Stimulated activated naive CD8-positive, alpha-beta T cell treated with anti-CD3 and anti-CD28 coated beads, Interleukin-15, amount 100 ng/mL, for 72 hours (primary cell): ENCODE measurements around the gene CD226.
"Not testable (repeated sequence)": the region's sequence is repeated elsewhere in the genome, so short reads cannot be mapped to it uniquely, and the experiment has no call there.

Experiments used
- ATAC-seq: fragments of 150-1000 bp; cut with Tn5 transposase; 2 replicates; pipeline ENCODE4 v1.10.0; 2021; ENCODE audit warnings: mild to moderate bottlenecking, moderate library complexity
- DNase-seq, 2 donors: peaks; one replicate each; pipeline ENCODE4 v3.0.0; 2021 to 2022
- H3K27ac Mint-ChIP-seq, 2 donors: one replicate each; pipeline ENCODE4 v1.8.0; 2022; ENCODE audit warnings: mild to moderate bottlenecking in 2 of 2, mixed read lengths in 2 of 2, moderate library complexity in 2 of 2
- H3K27me3 Mint-ChIP-seq: one replicate; pipeline ENCODE4 v1.8.0; 2022; ENCODE audit warnings: mixed read lengths
- H3K4me1 Mint-ChIP-seq: one replicate; pipeline ENCODE4 v1.8.0; 2022; ENCODE audit warnings: mild to moderate bottlenecking, mixed read lengths
- H3K4me3 Mint-ChIP-seq, 2 donors: one replicate each; pipeline ENCODE4 v1.8.0; 2022; ENCODE audit warnings: mild to moderate bottlenecking in 2 of 2, mixed read lengths in 2 of 2, moderate library complexity in 1 of 2
- H3K9me3 Mint-ChIP-seq, 2 donors: one replicate each; pipeline ENCODE4 v1.8.0; 2022; ENCODE audit warnings: mixed read lengths in 2 of 2

Gene CD226

DNA sequence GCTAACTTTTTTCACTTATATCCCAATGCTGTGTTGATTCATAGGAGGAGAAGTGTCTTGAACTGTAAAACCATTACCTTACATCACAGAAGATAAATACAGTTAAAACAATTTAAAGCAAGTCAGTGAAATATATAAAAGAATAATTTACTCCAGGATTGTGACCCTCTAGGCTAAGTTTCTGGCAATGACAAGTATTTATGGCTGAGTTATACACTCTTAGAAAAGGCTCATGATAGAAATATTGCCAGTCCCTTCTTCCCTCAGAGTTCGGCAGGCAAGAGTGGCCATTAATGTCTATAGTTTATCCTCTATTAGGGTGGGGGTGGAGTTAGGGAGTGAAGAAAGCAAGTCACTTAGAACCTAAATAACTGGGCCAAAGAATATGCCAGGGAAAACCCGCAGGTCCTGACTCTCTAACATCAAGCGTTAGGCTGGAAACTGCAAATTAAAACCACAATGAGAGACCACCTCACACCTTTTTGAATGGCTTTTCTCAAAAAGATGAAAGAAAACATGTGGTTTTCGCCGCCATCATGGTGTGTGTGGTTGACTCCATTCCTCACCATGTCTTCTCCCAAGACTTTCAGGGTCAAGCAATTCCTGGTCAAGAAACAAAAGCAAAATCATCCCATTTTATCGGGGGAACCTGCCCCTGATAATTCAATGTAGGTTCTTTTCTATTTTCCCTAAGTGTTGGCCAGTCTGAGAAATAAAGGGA is 69.3 kb downstream of the CD226 start:
- H3K27me3 Mint-ChIP-seq = no peaks in the 10 kb centered on the region
- DNase-seq (no peak), ATAC-seq (no peak)
- no peak overlapping the region for H3K27ac Mint-ChIP-seq
- H3K4me1 Mint-ChIP-seq = peaks cover 42% of the 10 kb centered on the region
- H3K4me3 Mint-ChIP-seq = no peak overlapping the region
- H3K9me3 Mint-ChIP-seq = peaks cover 4 to 21% of the 10 kb centered on the region in 2 donors

DNA sequence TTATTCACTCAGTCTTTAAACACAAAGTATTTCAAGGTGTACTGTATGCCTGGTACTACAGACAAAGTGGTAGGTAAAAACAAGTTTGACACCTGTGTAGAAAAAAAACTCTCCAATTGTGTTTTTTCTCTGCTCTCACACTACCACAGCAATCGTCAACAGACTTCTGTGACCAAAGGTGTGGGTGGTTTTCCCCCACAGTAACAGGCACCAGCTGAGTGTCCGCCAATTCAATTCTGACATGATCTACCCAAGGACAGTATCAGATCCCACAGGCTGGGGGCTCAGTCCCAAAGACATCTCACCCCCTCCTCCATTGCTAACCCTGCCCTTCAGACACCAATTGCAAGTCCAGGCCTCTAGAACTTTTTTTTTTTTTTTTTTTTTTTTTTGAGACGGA is 71.2 kb downstream of the CD226 start:
- Mint-ChIP-seq H3K27me3 (no peaks in the 10 kb centered on the region), H3K4me1 (peaks cover 48% of the 10 kb centered on the region), H3K27ac (peak overlapping the region in 1 of 2 donors; percentile 17), H3K4me3 (no peak overlapping the region), H3K9me3 (peaks cover 4 to 21% of the 10 kb centered on the region in 2 donors)
- peak; percentile 56 for ATAC-seq
- no peak for DNase-seq

DNA sequence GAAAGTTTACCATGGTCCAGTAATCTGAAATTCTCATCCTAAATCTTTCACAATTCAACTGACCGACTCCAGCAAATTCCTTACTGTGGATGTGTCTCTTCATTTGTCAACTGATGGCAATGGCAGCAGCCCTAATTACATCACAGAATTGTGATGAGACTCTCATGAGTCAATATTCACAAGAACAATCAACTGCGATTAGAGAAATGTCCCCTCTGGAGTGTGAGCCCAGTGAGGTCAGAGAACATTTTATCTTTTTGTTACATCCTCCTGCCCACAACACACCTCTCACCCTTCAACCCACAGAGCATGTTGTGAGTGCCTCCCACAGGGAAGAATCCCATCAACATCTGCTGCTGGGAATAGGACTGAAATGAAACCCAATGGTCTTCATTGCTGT is 73.6 kb downstream of the CD226 start:
- Mint-ChIP-seq H3K4me3 (no peak overlapping the region), H3K9me3 (peaks cover 4 to 6% of the 10 kb centered on the region in 2 donors), H3K27me3 (no peaks in the 10 kb centered on the region), H3K4me1 (peaks cover 40% of the 10 kb centered on the region), H3K27ac (no peak overlapping the region)
- no peak for DNase-seq
- ATAC-seq = no peak

DNA sequence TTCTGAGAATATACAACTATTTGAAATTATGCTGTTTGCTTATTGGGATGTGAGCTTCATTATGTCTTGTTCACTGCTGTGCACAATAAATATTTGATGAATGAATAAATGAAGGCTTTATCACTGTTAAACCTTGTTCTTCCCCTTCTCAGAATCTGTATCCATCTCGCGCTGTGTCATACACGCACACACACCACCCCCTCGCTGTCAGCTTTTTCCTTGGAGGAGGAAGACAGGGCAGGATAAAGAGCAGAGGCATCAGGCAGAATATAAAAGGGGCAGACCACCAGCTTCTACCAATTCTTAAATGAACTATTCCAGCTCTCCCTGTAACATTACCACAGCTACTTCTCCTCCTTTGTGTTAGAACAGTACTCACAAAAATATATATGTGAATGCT is 75.0 kb downstream of the CD226 start:
- Mint-ChIP-seq H3K4me3 (no peak overlapping the region), H3K9me3 (no peaks in the 10 kb centered on the region), H3K27me3 (no peaks in the 10 kb centered on the region), H3K27ac (peak overlapping the region; percentile 4 to 43), H3K4me1 (peaks cover 33% of the 10 kb centered on the region)
- no peak for ATAC-seq
- no peak for DNase-seq

DNA sequence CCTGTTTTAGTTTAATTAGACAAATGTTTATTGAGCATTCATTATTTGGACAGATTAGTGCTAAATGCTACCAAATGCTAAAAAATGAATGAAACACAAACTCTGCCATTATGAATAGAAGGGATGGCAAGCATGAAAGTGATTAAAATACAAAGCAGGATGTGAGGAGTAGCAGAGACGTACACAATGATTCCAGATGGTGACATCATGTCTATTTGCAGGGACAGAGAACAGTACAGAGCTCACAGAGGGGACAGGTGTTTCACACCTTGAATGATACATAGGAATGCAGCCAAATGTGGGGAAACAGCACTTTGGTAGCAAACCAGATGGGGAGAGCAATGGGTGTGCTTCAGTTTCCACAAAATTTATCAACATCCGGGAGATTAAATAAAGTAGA is 76.3 kb downstream of the CD226 start:
- no peak overlapping the region for H3K4me3 Mint-ChIP-seq
- no peaks in the 10 kb centered on the region for H3K9me3 Mint-ChIP-seq
- H3K27me3 Mint-ChIP-seq = no peaks in the 10 kb centered on the region
- DNase-seq (no peak), ATAC-seq (no peak)
- H3K27ac Mint-ChIP-seq = peak overlapping the region in 1 of 2 donors; percentile 41
- peaks cover 25% of the 10 kb centered on the region for H3K4me1 Mint-ChIP-seq

DNA sequence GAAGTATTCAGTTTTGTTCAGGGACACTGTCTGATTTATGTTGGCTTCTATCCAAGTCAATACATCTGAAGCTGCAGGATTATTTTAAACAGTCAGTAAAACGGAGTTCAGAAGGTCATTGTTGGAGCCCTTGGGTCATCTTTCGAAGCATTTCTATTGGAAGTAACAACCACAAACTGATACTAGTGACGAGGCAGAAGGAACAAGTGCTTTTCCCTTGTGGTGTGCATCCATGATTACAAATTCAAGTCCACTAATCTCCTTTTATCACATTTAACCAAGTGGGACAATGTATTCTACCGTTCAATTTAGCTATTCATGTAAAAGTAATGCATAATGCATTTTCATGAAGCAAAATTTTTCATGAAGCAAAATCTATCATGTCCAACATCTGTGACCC is 76.9 kb downstream of the CD226 start:
- no peak overlapping the region for H3K27ac Mint-ChIP-seq
- no peaks in the 10 kb centered on the region for H3K9me3 Mint-ChIP-seq
- H3K4me3 Mint-ChIP-seq = no peak overlapping the region
- no peaks in the 10 kb centered on the region for H3K27me3 Mint-ChIP-seq
- no peak for DNase-seq
- H3K4me1 Mint-ChIP-seq = peaks cover 23% of the 10 kb centered on the region
- ATAC-seq = no peak

DNA sequence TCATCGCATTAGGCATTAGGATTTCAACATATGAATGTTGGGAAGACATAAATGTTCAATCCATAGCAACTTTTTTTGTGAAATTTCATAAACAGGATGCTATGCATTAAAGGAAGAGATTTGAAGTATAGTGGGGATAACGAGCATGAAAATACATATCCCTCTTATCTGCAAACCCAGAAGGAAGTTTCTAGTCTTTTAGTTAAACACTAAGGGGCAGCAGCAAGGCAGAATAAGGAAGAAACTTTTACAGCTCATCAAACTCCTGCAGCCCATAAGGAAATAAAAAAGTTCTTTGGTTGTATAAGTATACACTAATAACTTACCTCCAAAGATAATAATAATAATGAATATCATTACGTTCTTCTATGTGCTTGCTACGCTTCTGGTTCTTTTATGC is 81.5 kb downstream of the CD226 start:
- H3K9me3 Mint-ChIP-seq = peaks cover 4 to 6% of the 10 kb centered on the region in 2 donors
- no peak overlapping the region for H3K4me3 Mint-ChIP-seq
- no peak for DNase-seq
- no peak overlapping the region for H3K27ac Mint-ChIP-seq
- no peak for ATAC-seq
- no peaks in the 10 kb centered on the region for H3K27me3 Mint-ChIP-seq
- H3K4me1 Mint-ChIP-seq = peaks cover 16% of the 10 kb centered on the region

DNA sequence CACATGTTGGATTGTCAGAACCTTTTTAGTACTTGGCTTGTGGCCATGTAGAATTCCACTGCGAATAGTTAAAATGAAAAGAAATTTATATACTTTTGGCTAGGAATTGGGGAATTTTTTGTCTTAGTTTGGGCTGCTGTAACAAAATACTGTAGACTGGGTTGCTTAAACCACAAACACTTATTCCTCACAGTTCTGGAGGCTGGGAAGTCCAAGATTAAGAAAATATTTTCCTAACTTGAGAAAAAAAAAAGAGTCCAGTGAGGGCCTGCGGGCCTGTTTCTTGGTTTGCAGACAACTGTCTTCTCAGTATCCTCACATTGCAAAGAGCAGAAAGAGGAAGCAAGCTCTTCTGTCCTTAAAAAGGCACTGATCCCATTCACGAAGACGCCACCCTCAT is 81.9 kb downstream of the CD226 start:
- Mint-ChIP-seq H3K4me3 (no peak overlapping the region), H3K4me1 (peaks cover 14% of the 10 kb centered on the region), H3K27ac (no peak overlapping the region), H3K27me3 (no peaks in the 10 kb centered on the region), H3K9me3 (peaks cover 4 to 6% of the 10 kb centered on the region in 2 donors)
- DNase-seq = no peak
- no peak for ATAC-seq

DNA sequence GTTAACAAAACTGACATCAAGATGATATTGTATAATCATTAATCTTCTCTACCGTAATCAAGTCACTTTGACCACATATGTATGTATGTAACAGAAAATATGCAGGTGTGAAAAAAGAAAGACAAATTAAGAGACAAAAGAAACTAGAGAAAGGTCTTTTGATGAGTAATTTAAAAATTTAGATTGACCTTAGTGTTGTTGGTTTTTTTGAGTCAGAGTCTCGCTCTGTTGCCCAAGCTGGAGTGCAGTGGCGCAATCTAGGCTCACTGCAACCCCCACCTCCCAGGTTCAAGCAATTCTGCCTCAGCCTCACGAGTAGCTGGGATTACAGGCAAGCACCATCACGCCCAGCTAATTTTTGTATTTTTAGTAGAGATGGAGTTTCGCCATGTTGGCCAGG is 82.9 kb downstream of the CD226 start:
- not testable (repeated sequence) for H3K4me3 Mint-ChIP-seq, H3K27me3 Mint-ChIP-seq, H3K9me3 Mint-ChIP-seq
- peak in 1 of 2 donors; percentile 28 for DNase-seq
- ATAC-seq = peak; percentile 52
- H3K4me1 Mint-ChIP-seq = peaks cover 14% of the 10 kb centered on the region
- peak overlapping the region in 1 of 2 donors; percentile 31 for H3K27ac Mint-ChIP-seq

DNA sequence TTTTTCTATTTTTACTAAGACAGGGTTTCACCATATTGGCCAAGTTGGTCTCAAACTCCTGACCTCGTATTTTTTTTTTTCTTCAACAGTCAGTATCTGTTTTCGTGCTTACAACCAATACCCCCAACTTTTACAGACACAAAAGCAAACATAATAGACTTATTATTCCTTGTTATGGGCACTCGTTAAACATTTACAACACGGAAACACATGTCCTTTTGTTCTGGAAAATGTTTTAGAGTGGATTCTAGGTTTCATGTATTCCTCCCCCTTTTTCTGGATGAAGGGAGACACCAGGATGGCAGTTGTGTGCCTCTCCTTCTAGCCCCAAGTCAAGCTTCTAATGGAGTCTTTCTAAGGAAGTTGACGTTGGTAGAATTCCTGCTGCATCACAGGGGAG is 88.8 kb downstream of the CD226 start:
- H3K9me3 Mint-ChIP-seq = peaks cover under 1 to 15% of the 10 kb centered on the region in 2 donors
- ATAC-seq (no peak), DNase-seq (no peak)
- H3K27ac Mint-ChIP-seq = no peak overlapping the region
- no peaks in the 10 kb centered on the region for H3K4me1 Mint-ChIP-seq
- no peaks in the 10 kb centered on the region for H3K27me3 Mint-ChIP-seq
- H3K4me3 Mint-ChIP-seq = no peak overlapping the region

DNA sequence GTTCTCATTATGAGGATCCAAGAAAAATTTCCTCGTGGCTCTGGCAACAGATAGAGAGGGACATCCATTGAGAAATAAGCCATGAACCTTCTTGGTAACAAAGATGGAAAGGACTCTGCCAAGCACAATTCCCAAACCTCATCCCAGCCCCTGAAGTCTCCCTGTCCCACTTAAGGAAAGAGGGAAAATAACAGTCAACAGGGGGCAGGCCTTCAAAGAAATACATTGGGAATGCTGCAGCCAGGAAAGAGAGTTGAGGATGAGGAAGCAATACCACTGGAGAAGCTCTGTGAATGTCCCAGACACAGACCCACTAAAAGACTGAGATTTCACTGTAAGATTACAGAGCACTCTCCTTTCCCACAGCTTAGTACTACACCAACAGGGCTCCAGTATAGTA is 93.2 kb downstream of the CD226 start:
- Mint-ChIP-seq H3K4me3 (no peak overlapping the region), H3K9me3 (peaks cover 0 to 11% of the 10 kb centered on the region in 2 donors), H3K27me3 (no peaks in the 10 kb centered on the region), H3K27ac (no peak overlapping the region), H3K4me1 (no peaks in the 10 kb centered on the region)
- ATAC-seq (no peak), DNase-seq (no peak)

DNA sequence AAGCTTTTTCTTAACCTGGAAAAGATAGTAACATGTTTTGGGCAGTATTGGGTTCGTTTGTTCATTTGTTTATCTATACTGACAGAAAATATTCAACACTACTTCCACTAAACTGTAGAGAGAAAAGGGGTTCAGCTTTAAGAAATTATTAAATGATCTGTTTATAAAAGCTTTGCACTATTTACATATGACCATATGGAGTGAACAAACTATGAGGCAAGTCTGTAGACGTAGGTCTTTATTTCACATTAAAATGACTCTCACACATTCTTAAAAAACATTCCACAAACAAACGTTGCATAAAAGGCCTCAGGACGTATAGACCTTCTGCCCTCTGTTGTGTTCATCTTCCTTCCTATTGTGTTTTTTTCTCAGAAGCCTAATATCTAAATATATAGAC is 94.6 kb downstream of the CD226 start:
- DNase-seq (no peak), ATAC-seq (no peak)
- H3K27ac Mint-ChIP-seq = no peak overlapping the region
- H3K9me3 Mint-ChIP-seq = peaks cover 0 to 11% of the 10 kb centered on the region in 2 donors
- no peaks in the 10 kb centered on the region for H3K27me3 Mint-ChIP-seq
- H3K4me3 Mint-ChIP-seq = no peak overlapping the region
- H3K4me1 Mint-ChIP-seq = no peaks in the 10 kb centered on the region

DNA sequence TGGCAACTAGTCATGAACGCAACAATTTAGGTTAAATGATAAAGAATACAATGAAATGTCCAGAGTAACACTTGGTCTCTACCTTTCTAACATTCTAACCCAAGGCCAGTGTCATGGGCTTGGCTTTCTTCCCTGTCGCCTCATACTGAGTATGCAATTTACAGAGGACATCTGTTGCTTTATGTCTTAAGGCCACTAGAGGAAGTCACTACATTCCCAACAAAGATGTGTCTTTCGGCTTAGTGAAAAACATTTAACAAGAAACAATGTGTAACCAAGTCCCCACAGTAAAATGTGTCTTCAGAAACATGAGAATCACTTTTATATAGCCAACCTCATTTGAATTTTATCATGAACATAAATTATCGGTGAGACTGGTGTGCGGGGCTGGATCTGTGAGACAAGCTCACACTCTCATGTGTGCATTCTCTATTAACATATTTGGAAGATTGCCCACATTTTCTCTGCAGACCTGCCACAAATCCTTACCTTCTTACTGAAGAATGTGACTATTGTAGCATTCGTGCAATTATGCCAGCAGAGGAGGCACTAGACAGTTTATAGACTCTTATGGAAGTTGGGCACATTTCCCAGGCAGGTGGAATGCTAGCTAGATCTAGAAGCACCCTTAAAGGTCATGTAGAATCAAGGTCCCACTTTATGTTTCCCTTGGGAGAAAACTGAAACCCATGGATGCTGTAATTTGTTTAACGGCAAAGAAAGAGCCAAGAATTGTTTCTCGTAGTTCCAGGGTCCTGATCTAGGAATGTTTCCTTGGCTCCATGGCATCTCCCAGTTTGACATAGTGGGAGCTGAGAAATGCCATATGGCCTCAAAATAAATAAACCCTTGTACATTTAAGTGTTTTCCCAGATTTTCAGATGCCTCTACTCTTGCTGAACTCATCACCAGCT is 101.8 kb downstream of the CD226 start:
- Mint-ChIP-seq H3K27me3 (no peaks in the 10 kb centered on the region), H3K4me1 (no peaks in the 10 kb centered on the region), H3K27ac (no peak overlapping the region), H3K9me3 (no peaks in the 10 kb centered on the region), H3K4me3 (no peak overlapping the region)
- DNase-seq (no peak), ATAC-seq (no peak)

DNA sequence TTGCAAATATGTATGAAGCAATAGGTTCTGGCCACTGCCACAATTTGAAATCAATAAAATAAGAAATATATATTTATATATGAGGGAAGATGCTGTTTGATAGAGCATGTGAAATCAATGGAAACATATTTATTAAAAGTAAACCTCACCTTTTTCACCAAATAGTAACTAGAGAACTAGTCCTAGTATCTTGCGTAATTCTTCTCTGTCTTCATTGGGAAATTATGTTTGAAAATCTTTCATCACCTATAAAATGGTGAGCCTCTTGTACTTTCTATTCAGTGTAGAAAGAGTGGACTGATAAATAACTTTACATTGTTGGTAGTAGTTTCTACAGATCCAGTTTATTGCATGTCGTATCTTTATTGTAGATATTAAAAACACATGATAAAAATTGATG is 103.0 kb downstream of the CD226 start:
- Mint-ChIP-seq H3K4me1 (no peaks in the 10 kb centered on the region), H3K27ac (no peak overlapping the region), H3K4me3 (no peak overlapping the region), H3K9me3 (no peaks in the 10 kb centered on the region), H3K27me3 (no peaks in the 10 kb centered on the region)
- ATAC-seq (no peak), DNase-seq (no peak)

DNA sequence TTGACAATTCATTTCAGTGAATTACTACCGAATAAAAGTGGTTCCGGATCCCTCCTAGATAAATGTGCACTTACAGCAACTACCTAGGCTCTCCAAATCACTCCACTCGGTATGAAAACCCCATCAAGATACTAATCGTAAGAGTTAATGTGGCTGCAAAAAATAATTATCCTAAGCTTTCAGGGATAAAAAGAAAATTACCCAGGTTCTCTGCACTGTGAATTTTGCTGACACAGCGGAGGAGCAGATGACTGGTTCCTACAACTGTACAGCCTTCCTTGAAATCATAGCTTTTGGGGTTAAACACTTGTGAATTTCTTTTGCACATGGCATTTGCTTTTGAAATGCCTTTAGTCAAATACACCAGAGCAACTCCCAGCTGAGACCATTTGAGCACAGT is 104.7 kb downstream of the CD226 start:
- Mint-ChIP-seq H3K9me3 (no peaks in the 10 kb centered on the region), H3K4me1 (no peaks in the 10 kb centered on the region), H3K27ac (no peak overlapping the region), H3K27me3 (no peaks in the 10 kb centered on the region), H3K4me3 (no peak overlapping the region)
- ATAC-seq (no peak), DNase-seq (no peak)

DNA sequence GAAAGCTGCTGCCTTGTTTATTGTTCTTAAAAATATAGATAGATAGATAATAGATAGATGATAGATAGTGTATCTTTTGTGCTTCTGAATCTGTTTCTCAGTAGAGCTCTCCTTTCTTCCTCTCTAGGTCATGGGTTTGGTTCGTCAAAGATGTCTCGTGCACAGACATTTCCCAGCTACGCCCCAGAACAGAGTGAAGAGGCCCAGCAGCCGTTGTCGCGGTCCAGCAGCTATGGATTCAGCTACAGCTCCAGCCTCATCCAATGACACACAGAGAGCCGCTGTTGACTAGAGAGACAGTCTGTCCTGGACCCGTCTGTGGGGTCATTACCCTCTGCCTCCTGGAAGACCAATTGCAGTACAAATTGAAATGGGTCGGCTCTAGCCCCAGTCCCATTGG is 106.6 kb downstream of the CD226 start:
- Mint-ChIP-seq H3K4me1 (no peaks in the 10 kb centered on the region), H3K27ac (no peak overlapping the region), H3K9me3 (no peaks in the 10 kb centered on the region), H3K4me3 (no peak overlapping the region), H3K27me3 (no peaks in the 10 kb centered on the region)
- no peak for DNase-seq
- no peak for ATAC-seq
